Hepatocyte (in vitro differentiated cells): Measurements from ENCODE around the gene FAM161A.
A peak's percentile ranks its signal among the peaks of the same experiment; 100 is the strongest.

ENCODE experiments used
- EZH2 ChIP-seq: fragments of 200-600 bp; sonication (generic); IDR thresholded peaks from 2 replicates; pipeline ENCODE4 v1.6.1; 2016; ENCODE audit warnings: antibody characterized with exemption, mild to moderate bottlenecking, borderline replicate concordance
- EZH2phosphoT487 ChIP-seq: fragments of 200-600 bp; sonication (generic); IDR thresholded peaks from one replicate; pipeline ENCODE4 v1.6.1; 2018; ENCODE audit warnings: antibody characterized with exemption, mild to moderate bottlenecking, low read depth, moderate library complexity; ENCODE audit not compliant: unreplicated experiment, severe bottlenecking
- TF ChIP-seq, protein P1 (sequence below): fragments of 200-600 bp; sonication (generic); IDR thresholded peaks from 2 replicates; pipeline ENCODE4 v1.5.1; 2016; ENCODE audit warnings: antibody characterized with exemption, mild to moderate bottlenecking; ENCODE audit not compliant: poor library complexity

DNA sequence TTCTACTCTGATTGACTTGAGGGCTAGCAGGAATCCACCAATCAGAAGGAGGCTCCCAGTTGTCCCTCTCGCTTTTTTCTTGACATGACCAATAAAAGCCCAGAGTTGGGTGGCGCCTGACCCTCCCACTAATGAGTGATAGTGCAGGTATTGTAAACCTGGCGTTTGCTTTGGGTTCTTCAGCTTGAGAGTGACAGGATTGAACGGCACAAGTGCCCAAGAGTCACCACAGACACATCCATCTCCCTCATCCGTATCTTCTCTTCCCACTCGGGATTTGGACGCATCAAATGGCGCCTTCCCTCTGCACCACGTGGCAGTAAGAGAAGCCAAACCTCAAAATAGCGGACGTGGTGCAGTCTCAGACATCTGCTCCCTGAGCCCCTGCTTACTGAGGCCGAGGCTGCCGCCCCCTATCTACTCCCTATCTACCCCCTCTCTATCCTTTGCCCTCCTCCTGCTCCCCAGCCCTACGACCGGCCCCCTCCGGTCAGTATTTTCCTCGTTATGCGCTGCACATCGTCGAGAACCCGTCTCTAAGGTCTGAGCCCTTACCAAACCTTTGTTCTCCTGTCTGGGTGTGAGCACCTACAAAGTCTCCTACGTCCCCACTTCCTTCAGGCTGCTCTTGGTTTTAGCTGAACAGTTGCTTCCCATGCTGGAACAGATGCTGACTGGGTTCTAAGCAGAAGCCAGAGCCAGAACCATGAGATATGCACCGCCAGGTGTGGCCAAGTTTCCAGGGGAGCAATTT lies 881 bp upstream of the FAM161A start:
- TF ChIP-seq, protein P1, sequence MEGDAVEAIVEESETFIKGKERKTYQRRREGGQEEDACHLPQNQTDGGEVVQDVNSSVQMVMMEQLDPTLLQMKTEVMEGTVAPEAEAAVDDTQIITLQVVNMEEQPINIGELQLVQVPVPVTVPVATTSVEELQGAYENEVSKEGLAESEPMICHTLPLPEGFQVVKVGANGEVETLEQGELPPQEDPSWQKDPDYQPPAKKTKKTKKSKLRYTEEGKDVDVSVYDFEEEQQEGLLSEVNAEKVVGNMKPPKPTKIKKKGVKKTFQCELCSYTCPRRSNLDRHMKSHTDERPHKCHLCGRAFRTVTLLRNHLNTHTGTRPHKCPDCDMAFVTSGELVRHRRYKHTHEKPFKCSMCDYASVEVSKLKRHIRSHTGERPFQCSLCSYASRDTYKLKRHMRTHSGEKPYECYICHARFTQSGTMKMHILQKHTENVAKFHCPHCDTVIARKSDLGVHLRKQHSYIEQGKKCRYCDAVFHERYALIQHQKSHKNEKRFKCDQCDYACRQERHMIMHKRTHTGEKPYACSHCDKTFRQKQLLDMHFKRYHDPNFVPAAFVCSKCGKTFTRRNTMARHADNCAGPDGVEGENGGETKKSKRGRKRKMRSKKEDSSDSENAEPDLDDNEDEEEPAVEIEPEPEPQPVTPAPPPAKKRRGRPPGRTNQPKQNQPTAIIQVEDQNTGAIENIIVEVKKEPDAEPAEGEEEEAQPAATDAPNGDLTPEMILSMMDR, result peak; percentile 7
- no peak for TF ChIP-seq EZH2phosphoT487
- no peak for TF ChIP-seq EZH2
